T-helper 2 cell (primary cell): ENCODE data around the gene PANK4.

Source experiments
- DNase-seq, 5 experiments: peaks; one replicate each; pipeline versions ENCODE4 v3.0.0 to v3.0.0-alpha.2; 2012 to 2022

The PANK4 gene

DNA sequence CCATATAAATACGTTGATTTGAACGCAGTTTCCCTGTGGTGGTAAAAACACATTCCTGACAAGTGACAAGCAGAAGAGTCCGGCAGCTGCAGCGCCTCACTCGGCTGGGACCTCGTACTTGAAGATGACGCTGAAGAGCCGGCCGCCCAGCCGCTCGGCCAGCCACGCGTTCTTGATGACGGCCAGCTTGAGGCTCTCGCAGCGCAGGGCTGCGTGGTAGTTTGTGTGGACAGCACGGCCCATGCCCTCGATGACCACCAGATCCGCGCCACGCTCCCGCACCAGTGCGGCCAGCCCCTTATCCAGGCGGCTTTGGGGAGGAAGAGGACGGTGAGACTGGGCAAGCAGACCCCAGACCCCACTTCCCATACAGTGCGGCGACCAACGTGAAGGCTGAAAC lies 17.6 kb downstream of the PANK4 start:
- no peak for DNase-seq

DNA sequence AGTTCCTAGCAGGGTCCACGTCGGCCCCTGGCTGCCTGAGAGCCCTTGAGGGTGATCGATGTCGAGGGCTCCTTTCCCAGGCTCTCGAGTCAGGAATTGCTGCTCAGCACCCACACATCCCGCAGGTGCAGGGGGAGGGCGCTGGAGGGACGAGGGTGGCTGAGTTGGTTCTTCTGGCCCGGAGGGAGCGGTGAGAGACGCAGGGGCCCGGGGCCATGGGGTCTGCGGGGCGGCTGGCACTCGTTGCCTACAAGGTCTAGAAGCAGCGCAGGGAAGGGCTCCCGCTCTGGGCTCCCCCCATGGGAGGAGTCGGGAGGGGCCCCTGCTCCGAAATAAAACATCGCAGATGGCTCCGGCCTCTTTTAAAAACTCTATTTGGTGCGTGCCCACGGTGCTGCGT lies 18.2 kb downstream of the PANK4 start:
- no peak for DNase-seq

DNA sequence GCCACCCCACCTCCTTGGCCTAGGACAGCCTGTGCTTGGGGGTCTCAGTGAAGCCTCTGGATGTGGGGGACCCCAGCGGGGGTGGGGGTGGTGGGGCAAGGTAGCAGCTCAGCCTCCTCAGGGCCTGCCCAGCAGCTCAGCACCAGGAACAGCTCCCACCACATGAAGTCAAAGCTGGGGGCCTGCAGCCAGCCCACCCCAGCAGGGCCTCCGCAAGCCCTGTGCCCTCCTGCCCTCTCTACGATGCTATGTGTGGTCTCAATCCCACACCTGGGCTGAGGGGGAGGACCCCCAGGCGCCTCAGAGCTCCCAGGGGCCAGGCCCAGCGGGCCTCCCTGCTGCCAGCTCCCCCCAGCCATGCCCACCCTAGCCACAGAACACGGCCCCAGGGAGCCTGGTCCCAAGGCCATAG lies 18.6 kb downstream of the PANK4 start:
- no peak for DNase-seq

DNA sequence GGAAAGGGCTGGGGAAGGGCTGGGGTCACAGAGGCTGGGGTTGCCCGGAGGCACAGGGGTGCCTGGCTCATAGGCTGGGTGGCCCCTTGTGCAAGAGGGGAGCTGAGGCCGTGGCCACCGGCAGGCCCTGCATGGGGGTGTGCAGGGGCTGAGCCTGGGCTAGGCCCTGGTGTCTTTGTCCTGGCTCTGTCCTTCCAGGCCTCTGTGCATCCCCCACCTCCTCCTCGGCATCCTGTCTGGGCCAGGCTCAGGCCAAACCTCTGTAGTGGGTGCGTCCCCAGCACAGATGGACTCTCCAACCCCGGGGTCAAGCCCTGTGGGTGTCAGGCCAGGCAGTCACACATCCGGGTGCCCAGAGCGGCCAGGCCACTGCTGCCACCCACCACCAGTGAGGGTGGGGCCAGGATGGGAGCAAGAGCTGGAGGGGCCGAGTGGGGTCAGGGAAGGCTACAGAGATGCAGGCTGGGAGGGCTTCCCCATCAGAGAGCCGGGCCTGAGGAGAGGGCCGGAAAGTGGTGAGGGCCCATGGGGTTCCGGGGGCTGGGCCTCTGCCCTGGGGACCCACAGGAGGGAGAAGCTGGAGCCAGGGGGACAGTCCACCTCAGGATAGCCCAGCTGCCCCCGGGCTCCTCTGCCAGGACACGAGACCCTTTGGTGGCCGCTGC lies 19.4 kb downstream of the PANK4 start:
- no peak for DNase-seq

DNA sequence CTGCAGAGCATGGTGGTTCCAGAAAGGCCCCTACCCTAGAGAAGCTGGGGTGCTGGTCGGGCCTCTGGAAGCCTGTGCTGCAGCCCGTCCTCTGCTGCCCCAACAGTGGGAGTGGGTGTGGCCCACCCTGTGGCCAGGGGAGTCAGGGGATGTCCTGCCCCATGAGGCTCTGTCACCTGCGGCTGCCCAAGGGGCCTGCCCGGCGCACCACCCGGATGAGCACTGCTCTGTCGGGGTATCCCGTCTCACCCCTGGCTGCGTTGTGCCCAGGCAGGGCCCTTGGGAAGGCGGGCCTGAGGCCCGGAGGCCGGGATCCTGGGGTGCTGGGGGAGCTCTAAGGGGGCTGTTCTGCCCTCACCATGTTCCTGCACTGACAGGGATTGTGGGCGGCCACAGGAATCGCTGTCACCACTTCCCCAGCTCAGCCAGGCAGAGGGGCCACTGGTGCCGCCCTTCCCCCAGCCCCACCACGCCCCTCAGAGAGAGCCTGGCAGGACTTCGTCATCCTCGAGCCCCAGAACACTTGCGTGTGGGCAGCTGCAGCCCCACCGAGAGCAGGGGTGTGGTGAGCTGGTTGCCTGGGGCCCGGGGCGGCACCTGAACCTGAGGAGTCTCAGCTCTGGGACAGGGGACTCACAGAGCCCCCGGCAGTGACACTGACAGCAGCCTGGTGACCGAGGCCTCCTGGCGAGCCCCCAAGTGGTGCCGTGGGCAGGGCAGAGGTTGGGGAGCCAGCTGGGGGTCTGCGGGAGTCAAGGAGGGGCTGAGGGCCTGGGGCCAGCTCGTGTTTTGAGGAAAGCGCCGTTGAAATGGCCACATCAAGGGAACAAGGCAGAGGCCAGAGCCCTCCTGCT lies 20.2 kb downstream of the PANK4 start:
- no peak for DNase-seq

GRCh38 chr1:2505461-2505994 lies 20.9 kb downstream of the PANK4 start:
- DNase-seq = no peak

DNA sequence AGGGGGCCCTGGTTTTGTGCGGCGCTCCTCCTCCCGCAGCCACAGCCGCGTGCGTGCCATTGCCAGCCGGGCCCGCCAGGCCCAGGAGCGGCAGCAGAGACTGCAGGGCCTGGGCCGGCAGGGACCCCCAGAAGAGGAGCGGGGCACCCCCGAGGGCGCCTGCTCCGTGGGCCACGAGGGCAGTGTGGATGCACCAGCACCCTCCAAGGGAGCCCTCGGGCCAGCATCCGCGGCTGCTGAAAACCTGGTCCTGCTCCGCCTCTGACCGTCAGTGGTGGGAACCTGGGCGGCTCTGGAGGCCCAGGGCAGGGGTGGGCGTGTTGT lies 21.5 kb downstream of the PANK4 start:
- DNase-seq = no peak

DNA sequence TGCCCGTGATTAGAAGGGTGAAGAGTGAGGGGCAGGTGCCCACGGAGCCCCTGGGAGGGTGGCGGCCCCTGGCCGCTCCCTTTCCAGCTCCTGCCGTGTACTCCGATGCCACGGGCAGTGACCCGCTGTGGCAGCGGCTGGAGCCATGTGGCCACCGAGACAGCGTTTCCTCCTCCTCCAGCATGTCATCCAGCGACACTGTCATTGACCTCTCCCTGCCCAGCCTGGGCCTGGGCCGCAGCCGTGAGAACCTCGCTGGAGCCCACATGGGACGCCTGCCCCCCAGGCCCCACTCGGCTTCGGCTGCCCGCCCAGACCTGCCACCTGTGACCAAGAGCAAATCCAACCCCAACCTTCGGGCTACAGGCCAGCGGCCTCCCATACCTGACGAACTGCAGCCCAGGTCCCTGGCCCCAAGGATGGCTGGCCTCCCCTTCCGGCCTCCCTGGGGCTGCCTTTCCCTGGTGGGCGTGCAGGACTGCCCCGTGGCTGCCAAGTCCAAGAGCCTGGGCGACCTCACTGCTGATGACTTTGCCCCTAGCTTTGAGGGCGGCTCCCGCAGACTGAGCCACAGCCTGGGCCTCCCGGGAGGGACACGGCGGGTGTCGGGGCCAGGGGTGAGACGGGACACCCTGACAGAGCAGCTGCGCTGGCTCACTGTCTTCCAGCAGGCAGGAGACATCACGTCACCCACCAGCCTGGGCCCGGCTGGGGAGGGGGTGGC lies 22.0 kb downstream of the PANK4 start:
- no peak for DNase-seq

GRCh38 chr1:2503554-2504224 lies 22.7 kb downstream of the PANK4 start:
- DNase-seq = no peak

GRCh38 chr1:2502661-2503553 lies 23.5 kb downstream of the PANK4 start:
- DNase-seq = no peak

- no peak for DNase-seq
These were observed 24.2 kb downstream of the PANK4 start for GRCh38 chr1:2502210-2502609.

- DNase-seq = no peak
These were observed 24.6 kb downstream of the PANK4 start for GRCh38 chr1:2501820-2502119.

GRCh38 chr1:2501041-2501819 lies 25.2 kb downstream of the PANK4 start:
- no peak for DNase-seq

GRCh38 chr1:2499986-2500596 lies 26.3 kb downstream of the PANK4 start:
- peak in 1 of 5 experiments; percentile 66 for DNase-seq

GRCh38 chr1:2499260-2499659 lies 27.1 kb downstream of the PANK4 start:
- no peak for DNase-seq

DNA sequence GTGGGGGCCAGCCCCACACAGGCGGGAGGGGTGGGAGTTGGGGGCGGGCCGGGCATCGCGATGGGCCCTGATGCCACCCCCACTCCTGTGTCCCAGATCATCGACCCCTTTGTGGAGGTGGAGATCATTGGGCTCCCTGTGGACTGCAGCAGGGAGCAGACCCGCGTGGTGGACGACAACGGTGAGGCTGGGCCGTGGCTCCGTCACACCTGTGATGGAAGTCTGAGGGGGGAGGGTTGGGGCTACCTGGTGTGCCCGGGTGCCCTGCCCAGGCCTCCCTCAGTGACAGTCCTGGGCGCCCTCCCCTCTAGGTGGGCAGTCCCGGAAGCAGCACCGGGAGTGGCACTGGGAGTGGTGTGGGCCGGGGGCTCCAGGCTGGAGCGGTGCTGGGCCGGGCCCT lies 27.7 kb downstream of the PANK4 start:
- no peak for DNase-seq

GRCh38 chr1:2497891-2498290 lies 28.5 kb downstream of the PANK4 start:
- no peak for DNase-seq

GRCh38 chr1:2496746-2497145 lies 29.6 kb downstream of the PANK4 start:
- no peak for DNase-seq

GRCh38 chr1:2496087-2496622 lies 30.2 kb downstream of the PANK4 start:
- peak in 2 of 5 experiments; percentile 41 to 43 for DNase-seq

DNA sequence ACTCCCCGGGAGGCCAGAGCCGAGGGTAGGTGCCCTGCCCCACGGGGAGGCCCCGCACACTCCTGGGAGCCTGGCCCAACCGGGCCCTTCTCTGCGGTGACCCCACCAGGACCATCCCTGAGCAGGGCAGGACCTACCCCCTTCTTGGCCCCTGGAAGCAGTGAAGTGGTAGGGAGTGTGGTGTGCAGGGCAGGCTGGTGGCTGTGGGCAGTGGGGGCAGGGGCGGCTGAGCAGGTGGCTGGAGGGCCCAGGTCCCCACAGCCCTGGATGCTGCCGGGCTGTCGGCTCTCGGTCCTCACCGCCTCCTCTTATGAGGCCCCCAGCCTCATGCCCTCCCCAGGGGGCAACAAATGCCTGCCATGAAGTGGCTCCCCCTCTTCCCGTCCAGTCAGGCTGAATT lies 30.9 kb downstream of the PANK4 start:
- no peak for DNase-seq

GRCh38 chr1:2495026-2495425 lies 31.4 kb downstream of the PANK4 start:
- no peak for DNase-seq
